AG08395 (cell line): ENCODE data around the gene APLP2.
"Not testable (repeated sequence)": the region's sequence is repeated elsewhere in the genome, so short reads cannot be mapped to it uniquely, and the experiment has no call there.

Source experiments
- DNase-seq: peaks from one replicate; pipeline ENCODE4 v3.0.0; 2012; ENCODE audit warnings: mixed read lengths, low spot score

Gene APLP2

DNA sequence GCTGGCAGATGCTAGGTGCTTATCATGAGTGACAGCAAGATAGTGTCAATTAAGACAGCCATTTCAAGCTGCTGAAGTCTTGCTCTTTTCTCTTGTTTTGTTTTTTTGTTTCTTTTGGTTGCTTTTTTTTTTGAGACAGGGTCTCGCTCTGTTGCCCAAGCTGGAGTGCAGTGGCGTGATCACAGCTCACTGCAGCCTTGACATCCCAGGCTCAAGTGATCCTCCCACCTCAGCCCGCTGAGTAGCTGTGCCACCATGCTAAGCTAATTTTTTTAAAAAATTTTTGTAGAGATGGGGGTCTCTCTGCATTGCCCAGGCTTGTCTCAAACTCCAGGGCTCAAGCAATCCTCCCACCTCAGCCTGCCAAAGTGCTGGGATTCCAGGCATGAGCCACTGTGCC is 102.3 kb downstream of the APLP2 start:
- not testable (repeated sequence) for DNase-seq

DNA sequence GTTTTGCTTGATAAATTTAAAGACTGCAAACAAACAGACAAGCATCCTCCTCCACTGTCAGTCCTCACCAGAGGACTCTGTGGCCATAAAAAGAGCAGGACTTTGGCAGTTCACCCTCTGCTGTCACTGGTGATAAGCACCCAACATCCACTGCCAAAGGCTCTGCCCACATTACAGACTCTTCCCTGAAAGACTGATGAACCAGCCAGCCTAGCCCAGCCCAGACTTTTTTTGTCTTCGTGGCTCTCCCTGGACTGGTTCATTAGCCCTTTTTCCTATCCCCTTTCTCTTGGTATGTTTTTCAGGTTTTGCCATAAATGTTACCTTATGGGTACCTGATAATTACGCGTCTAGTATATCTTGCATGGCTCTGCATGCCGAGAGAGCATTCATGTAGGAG is 104.9 kb downstream of the APLP2 start:
- no peak for DNase-seq

DNA sequence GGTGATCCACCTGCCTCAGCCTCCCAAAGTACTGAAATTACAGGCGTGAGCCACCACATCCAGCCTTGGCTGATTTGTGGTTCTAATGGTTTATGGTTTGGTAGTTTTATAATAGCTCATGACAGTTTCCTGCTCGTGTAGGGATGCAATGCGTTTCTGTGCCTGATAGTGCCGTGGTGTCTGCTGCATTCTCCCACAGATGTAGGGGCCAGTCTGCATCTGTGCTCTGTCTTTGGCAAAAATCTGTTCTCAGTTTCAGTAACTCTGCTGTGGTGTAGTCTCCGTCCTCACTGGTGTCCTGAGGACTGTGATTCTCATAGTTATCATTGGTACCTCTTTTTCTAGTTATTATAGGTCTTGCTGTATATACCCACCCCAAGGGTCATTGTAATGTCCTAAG is 106.2 kb downstream of the APLP2 start:
- no peak for DNase-seq

DNA sequence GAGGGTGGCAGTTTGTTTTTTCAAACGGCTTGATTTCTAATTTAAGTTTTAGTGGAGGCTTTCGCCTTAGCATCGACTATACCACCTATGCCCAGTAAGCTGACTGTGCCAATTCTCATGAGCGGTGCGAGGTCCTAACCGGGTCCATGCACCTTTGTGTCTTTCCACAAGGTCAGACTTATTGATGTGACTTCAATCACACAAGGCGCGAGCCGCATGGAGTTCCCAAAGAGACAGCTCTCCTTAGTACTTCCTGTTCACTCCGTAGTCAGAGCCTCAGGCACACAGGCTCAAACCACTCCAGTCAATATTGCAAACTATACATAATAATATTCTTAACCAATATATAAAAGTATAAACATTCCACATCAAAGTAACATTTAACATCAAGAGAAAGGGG is 108.1 kb downstream of the APLP2 start:
- DNase-seq = no peak

- DNase-seq = no peak
Measured at GRCh38 chr11:130178441-130179339, 109.0 kb downstream of the APLP2 start.

DNA sequence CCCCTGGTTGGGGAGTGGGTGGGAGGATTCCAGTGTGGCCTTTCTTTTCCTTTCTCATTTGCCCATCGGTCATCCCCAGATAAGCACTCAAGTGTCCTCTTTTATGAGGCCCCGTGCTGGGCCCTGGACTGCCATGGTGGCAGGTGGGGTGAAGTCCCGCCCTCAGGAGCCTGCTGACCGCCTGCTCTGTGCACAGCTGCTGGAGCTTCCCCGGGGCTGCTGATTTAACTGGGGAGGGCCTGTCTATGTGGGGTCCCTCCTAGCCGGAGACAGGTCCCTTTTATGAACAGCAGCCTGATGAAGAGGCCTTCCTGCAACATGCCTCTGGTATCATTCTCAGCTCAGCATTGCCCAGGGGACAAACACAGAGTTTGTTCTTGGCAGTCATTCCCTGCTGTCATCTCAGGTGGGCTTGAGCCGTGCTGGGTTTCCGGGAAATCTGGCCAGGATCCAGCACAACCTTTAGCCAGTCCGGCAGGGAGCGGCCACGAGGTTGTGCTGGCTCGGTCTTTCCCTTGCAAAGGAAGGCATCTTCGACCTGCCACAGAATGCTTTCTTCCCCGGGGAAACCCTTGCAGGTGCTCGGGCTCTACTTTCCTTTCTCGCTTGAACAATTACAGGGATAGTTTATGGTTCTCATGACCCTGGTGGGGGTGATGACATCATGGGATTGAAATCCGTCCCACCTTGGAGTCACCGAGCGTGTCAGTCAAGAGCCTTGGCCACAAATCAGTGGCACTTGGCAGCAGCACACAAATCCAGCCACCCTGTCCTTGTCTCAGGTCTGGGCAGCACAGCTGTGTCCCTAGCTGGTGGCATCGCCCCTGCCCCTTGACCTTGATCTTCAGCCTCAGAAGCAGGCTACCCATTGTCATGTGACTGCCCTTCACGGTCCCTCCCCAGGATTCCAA is 110.0 kb downstream of the APLP2 start:
- DNase-seq = no peak

GRCh38 chr11:130180491-130180890 is 110.8 kb downstream of the APLP2 start:
- DNase-seq = peak; percentile 33

- DNase-seq = no peak
Measured at GRCh38 chr11:130180896-130181294, 111.2 kb downstream of the APLP2 start.

DNA sequence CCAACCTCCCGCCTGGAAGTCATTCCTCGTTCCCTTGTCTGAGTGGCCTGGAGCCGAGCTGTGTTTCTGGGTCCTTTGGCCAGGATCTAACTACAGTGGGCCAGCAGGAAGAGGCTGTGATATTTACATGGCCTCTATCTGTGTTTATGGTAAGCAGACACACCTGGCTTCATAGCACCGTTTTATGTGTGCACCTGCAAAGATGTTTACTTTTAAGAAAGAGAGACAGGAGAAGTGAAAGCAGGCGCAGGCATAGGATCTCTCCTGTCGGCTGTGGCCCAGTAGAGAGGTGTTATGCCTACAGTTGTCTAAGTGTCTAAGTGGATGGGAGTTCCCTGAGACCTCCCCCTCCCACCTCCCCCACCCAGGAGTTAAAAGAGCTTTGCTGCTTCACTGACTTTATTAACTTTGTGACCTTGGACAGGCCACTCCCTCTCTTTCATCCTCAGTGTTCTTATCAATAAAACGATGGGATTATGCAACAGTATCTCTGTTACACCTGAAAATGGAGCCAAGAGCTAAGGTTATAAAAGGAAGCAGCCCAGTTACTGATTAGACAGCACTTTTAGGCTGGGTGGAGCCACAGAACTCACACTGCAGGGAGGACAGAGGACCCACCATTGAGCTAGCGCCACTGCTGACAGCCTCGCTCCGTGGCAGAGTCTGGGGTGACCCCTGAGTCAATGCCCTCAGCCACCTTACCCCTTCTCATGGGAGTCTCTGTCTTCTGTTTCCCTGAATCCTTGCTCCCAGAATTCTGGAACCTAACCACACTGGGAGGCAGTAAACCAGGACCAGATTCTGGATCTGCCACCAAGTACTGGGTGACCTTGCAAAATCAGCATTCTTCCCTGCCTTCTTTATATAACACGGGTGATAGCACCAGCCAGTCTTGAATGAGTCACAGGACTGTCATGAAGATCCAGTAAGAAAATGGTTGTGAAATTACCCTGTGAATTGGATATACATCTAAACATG is 111.9 kb downstream of the APLP2 start:
- peak; percentile 88 for DNase-seq

GRCh38 chr11:130183878-130184610 is 114.3 kb downstream of the APLP2 start:
- DNase-seq = no peak

DNA sequence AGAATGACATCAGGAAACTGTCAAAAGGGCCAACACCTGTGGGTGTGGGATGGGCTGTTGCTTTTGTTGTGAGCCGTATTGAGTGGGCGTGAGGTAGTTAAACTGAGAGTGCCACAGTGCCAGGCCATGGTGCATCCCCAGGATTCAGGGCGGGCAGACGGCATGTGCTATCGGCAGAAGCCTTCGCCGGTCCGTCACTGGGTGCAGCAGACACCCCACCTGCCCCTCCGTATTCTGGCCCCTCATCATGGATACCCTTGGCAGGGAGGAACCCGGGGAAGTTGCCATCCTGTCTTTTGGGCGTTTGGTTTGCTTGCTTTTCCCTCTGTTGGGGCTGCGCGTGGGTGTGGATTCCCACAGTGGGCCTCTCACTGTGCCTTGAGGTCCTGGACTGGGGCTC is 117.4 kb downstream of the APLP2 start:
- no peak for DNase-seq

DNA sequence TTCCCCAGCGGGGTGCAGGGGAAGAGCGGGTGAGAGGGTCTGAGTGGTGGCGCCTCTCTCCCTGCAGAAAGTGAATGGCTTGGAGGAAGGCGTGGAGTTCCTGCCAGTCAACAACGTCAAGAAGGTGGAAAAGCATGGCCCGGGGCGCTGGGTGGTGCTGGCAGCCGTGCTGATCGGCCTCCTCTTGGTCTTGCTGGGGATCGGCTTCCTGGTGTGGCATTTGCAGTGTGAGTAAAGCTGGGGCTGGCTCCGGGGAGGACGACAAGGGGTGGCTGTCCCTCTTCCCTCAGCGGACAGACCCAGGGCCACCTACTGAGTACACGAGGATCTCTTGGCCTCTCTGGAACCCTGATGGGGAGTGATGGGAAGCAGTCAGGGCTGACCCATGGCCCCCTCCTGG is 118.4 kb downstream of the APLP2 start:
- DNase-seq = no peak

- DNase-seq = no peak
Measured at GRCh38 chr11:130188585-130189347, 119.1 kb downstream of the APLP2 start.

- DNase-seq = no peak
Measured at GRCh38 chr11:130189492-130190210, 120.0 kb downstream of the APLP2 start.

GRCh38 chr11:130190371-130190881 is 120.7 kb downstream of the APLP2 start:
- no peak for DNase-seq

GRCh38 chr11:130191896-130192295 is 122.2 kb downstream of the APLP2 start:
- no peak for DNase-seq

DNA sequence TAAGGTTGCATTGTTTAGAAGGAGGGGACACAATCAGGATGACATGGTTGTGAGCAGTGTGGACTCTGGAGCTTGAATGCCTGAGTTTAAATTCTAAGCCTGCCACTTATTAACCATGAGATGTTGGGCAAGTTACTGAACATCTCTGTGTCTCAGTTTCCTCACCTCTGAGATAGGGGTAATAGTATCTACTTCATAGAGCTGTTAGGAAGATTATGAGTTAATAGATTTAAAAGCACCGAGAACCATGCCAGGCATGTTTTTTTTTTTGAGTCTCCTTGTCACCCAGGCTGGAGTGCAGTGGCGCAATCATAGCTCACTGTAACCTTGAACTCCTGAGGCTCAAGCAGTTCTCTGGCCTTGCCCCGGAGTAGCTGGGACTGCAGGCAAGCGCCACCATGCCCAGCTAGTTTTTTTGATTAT is 123.2 kb downstream of the APLP2 start:
- DNase-seq = no peak

DNA sequence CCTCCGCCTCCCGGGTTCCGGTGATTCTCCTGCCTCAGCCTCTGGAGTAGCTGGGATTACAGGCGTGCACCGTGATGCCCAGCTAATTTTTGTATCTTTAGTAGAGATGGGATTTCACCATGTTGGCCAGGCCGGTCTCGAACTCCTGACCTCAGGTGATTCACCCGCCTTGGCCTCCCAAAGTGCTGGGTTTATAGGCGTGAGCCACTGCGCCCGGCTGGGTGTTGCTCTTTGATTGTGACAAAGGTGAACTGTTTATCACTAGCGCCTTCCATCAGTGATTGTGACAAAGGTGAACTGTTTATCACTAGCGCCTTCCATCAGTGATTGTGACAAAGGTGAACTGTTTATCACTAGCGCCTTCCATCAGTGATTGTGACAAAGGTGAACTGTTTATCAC is 123.9 kb downstream of the APLP2 start:
- not testable (repeated sequence) for DNase-seq
